Left renal cortex interstitium (tissue), 4 donors: Measurements from ENCODE around the gene CASP9. TPM values are rescaled to one million over a fixed set of nuclear protein-coding genes. Genes with fewer than 3 reads are reported as not detected.
"Not testable (repeated sequence)": the region's sequence is repeated elsewhere in the genome, so short reads cannot be mapped to it uniquely, and the experiment has no call there.

ENCODE experiments used
- DNase-seq, 4 donors: peaks; one replicate each; pipeline ENCODE4 v3.0.0-alpha.2; 2013; ENCODE audit warnings: low read depth in 4 of 4, low spot score in 2 of 4, missing footprints in 1 of 4
- polyA plus RNA-seq, 4 donors: library from polyadenylated mRNA; unstranded; fragments of 120-200 nt; gene quantifications; one replicate each; pipeline ENCODE4 v1.2.1, GENCODE V29; 2013; ENCODE audit not compliant: insufficient read length in 4 of 4

The CASP9 gene
- polyA plus RNA-seq, 4 donors = 24.6 to 39.1 (median 30.2) TPM

- DNase-seq = peak; percentile 98 to 100 (median 99)
Observed at GRCh38 chr1:15526490-15527339, 2.7 kb upstream of the CASP9 start, which contains the start of gene DNAJC16. TSS of gene DNAJC16 (plus strand) at chr1:15526848. CDS start at chr1:15529106, 2,258 bp downstream.

- no peak for DNase-seq
Observed at GRCh38 chr1:15526021-15526489, 2.0 kb upstream of the CASP9 start.

GRCh38 chr1:15525050-15526020, 1.3 kb upstream of the CASP9 start:
- DNase-seq = peak in 1 of 4 donors; percentile 87

- peak; percentile 86 to 97 (median 96) for DNase-seq
Observed at GRCh38 chr1:15524283-15525049, 451 bp upstream of the CASP9 start.

DNA sequence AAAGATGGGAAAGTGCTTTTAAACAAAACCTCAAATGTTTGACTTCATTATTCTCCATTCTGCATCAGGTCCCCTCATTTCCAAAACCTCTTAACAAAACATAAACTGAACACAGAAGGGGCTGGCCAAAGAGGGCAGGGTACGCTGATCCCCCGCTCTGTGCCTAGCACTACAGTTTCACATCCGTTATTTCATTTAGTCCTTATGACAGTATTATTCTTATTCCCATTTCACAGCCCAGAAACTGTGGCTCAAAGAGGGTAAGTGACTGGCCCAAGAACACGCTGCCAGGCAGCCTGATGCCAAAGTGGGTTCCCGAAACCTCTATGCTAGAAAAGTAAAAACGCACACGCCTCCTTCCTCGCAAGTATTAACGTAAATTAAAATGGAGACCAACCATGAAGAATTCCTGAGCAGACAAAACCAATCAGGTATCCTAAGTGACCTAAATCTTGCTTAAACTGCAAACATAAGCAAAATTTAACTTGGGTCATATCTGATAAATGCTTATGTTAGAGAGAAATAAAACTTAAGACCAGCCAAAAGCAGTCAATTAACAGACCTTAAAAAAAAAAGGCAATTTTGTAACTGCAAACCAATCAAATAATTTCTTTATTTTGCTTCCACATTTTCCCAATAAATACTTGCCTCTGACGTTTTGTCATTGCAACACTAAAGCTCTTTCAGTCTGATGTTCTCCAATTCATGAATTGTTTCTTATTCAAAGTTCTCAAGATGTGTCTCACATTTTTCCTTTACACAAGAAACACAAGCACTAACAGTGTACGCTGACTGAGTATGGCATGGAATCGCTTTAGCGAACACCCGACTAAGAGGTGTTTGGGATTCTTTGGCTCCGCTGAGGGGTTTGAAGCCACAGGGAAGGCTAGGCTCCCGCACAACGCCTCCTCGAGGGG, 653 bp downstream of the CASP9 start:
- DNase-seq = no peak

GRCh38 chr1:15522551-15522950, 1.5 kb downstream of the CASP9 start:
- no peak for DNase-seq

DNA sequence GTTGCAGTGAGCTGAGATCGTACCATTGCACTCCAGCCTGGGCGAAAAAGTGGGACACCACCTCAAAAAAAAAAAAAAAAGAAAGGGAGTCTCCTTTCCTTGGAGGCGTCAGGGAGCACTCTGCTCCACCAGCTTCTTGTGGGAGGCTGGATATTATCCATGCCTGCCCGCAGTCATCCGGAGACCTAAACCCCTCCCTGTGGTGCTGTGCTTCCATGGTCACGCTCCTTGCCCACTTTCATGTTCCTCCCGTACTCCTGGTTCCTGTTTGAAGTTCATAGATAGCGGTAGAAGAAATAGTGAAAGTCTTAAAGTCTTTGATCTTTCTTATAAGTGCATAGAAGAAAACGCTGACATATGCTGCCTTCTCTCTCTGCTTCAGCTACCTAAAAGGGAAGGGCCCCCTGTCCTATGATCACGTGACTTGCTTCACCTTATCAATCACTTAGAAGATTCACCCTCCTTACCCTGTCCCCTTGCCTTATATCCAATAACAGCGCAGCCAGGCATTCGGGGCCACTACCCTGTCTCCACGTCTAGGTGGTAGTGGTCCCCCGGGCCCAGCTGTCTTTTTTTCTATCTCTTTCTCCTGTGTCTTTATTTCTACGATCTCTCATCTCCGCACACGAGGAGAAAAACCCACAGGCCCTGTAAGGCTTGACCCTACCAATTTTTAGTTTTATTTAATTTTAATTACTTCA, 2.7 kb downstream of the CASP9 start:
- peak in 1 of 4 donors; percentile 38 for DNase-seq

GRCh38 chr1:15519625-15520024, 4.4 kb downstream of the CASP9 start:
- DNase-seq = no peak

DNA sequence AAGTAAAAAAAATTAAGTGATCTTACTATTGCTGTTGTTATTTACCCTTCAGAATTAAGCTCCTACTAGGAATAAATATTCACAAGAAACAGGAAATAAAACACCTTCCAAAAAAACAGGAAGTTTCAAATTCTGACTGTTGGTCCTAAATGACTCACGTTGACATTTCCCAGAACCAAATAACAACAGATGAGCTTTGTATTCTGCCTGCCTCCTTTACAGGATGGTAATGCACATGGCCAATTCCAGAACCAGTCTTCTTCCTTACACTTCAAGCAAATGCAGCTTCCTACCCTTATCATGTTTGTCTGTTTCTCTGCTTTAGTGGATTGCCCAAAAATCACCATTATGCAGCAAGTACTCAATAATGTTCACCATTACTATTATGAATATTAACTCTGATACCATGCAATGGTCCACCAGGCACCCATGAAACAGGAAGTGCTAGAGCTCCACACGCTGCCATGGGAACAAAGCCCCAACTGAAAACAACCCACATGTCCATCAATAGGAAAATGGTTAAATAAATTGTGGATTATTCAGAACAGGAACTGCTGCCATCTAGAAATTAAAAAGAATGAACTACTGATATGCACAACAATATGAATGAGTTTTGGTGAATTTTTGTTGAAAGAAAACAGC, 8.9 kb downstream of the CASP9 start:
- no peak for DNase-seq

DNA sequence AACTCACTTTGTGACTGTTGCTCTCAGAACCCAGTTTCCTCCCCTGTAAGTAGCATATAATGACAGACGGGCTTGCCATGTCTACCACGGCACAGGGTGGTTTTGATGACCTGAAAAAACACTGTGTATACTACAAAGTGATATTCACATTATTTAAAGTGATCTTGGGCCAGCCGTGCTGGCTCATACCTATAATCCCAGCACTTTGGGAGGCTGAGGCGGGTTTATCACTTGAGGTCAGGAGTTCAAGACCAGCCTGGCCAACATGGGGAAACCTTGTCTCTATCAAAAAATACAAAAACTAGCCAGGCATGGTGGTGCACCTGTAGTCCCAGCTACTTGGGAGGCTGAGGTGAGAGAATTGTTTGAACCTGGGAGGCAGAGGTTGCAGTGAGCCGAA, 9.5 kb downstream of the CASP9 start:
- not testable (repeated sequence) for DNase-seq

DNA sequence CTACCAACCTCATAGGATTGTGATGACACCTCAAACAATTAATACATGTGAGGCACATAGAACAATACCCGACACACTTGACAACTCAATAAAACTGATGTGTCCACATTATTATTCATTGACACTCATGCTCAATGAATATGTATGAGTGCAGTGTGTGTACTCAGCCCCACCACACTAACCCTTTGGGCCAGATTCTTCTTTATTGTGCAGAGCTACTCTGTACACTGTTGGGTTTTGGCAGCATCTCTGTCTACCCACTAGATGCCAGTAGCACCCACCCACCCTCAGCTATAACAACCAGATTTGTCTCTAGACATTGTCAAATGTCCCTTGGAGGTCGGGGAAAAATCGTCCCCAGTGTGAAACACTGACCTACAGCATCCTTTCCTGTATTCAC, 10.1 kb downstream of the CASP9 start:
- no peak for DNase-seq

GRCh38 chr1:15513192-15513591, 10.8 kb downstream of the CASP9 start:
- no peak for DNase-seq

- DNase-seq = no peak
Observed at GRCh38 chr1:15510611-15511405, 13.2 kb downstream of the CASP9 start.

DNA sequence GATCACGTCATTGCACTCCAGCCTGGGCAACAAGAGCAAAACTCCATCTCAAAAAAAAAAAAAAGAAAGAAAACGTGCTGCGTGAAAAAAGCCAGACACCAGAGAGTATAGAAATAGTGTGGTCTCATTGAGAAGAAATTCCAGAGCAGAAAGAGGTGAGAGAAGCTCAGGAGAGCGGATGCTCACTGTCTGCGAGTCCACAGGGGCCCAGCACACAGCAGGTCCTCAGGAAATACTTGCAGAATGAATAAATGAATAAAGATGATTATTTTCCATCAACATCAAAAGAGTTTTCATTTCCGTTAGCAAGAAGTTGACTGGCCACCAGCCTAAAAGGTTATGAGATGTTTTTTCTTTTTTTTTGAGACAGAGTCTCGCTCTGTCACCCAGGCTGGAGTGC, 14.4 kb downstream of the CASP9 start:
- no peak for DNase-seq

DNA sequence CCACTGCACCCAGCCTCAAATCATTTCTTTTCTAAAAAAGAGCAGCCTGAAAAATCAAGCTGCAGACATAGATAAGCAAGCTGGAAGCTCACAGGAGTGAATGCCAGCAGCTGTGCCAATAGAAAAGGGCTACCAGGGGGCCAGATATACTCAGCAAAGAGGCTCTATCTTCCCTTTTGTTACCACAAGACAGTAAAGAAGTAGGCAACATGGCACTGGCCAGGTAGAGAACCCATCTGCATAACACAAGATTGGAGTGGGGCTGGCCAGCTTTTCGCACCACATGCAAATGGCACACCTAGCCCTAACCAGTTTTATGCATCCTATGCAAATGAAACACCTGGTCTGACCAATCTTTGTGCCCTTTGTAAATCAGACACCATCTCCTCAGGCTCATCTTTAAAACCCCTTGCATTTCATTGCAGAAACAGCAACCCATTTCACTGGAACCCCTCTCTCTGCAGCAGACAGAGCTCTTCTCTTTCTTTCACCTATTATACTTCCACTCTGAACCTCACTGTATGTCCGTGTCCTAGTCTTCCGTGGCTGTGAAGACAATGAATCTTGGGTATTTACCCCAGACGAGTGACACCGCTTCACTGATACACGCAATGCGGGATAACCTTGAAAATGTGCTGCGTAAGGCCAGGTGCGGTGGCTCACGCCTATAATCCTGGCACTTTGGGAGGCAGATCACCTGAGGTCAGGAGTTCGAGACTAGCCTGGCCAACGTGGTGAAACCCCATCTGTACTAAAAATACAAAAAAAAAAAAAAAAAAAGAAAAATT, 15.1 kb downstream of the CASP9 start:
- no peak for DNase-seq

GRCh38 chr1:15507278-15507677, 16.7 kb downstream of the CASP9 start:
- no peak for DNase-seq

DNA sequence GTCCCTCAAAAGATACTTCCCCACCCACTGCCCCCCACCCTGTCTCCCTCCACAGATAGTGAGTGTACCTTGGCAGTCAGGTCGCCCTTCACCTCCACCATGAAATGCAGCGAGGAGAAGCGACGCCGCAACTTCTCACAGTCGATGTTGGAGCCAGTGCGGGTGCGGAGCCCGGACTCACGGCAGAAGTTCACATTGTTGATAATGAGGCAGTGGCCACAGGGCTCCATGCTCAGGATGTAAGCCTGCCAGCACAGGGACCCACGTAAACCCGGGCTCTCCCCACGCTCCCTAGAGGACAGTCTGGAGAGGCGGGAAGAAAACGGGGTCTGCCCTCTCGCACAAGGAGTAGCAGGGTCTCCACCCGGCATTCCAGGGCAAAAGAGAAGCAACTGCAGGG, 17.2 kb downstream of the CASP9 start:
- DNase-seq = no peak
